SKM-1 treated with dmso at 0.1 percent for 144 hours (cell line): Measurements from ENCODE around the gene SULF2.

Source experiments
- DNase-seq: peaks from one replicate; lab custom pipeline; 2025; ENCODE audit not compliant: unreplicated experiment; lab: John Stamatoyannopoulos, UW

Gene SULF2

GRCh38 chr20:47614703-47615309 lies 170.5 kb downstream of the SULF2 start:
- DNase-seq, result no peak

- DNase-seq, result no peak
These were observed 172.6 kb downstream of the SULF2 start for GRCh38 chr20:47612670-47613069.

- no peak for DNase-seq
These were observed 173.5 kb downstream of the SULF2 start for GRCh38 chr20:47611785-47612184.

GRCh38 chr20:47610945-47611250 lies 174.4 kb downstream of the SULF2 start:
- no peak for DNase-seq

- DNase-seq, result no peak
These were observed 174.9 kb downstream of the SULF2 start for GRCh38 chr20:47610247-47610944.

- no peak for DNase-seq
These were observed 176.3 kb downstream of the SULF2 start for GRCh38 chr20:47609001-47609400.
